CD4-positive, alpha-beta T cell (primary cell): ENCODE results near the gene KIF3C. TPM values are rescaled to one million over a fixed set of nuclear protein-coding genes. Genes with fewer than 3 reads are reported as not detected.
A peak's percentile ranks its signal among the peaks of the same experiment; 100 is the strongest.

Experiments used
- ATAC-seq: fragments of 200-7000 bp; cut with Tn5 transposase; one replicate; pipeline ENCODE4 v1.10.0; 2022; ENCODE audit warnings: mild to moderate bottlenecking; ENCODE audit not compliant: poor library complexity
- CTCF ChIA-PET: fragments of 350-600 bp; sonication (Branson Sonifier 250); formaldehyde crosslinking; loops from one replicate; lab custom pipeline; 2021; ENCODE audit warnings: antibody characterized with exemption, inconsistent platforms; lab: Charles Lee
- POLR2A ChIA-PET: fragments of 350-600 bp; sonication (Branson Sonifier 250); formaldehyde crosslinking; loops from one replicate; lab custom pipeline; 2021; ENCODE audit warnings: antibody characterized with exemption, inconsistent platforms; lab: Charles Lee
- DNase-seq, 14 experiments: peaks; one replicate each; pipeline ENCODE4 v3.0.0-alpha.2; 2013 to 2020; ENCODE audit warnings: mixed read lengths in 2 of 14
- H3K27ac ChIP-seq, 2 donors: one replicate each; pipeline versions ENCODE4 v1.5.1 to v1.7.0; 2013; ENCODE audit warnings: low read length in 2 of 2, low read depth in 1 of 2, mild to moderate bottlenecking in 1 of 2
- H3K27me3 ChIP-seq, 2 experiments: 1 replicate in 1 of 2; 2 replicates in 1 of 2; pipeline versions ENCODE4 v1.6.1 to v1.7.0; 2013; ENCODE audit warnings: low read length in 2 of 2, control low read depth in 1 of 2, mild to moderate bottlenecking in 1 of 2, moderate library complexity in 1 of 2; ENCODE audit not compliant: insufficient read depth in 2 of 2, control insufficient read depth in 1 of 2
- H3K36me3 ChIP-seq: one replicate; pipeline ENCODE4 v1.6.1; 2013; ENCODE audit warnings: low read length, control low read depth; ENCODE audit not compliant: insufficient read depth
- H3K4me1 ChIP-seq: one replicate; pipeline ENCODE4 v1.6.1; 2013; ENCODE audit warnings: low read length, control low read depth; ENCODE audit not compliant: insufficient read depth
- H3K4me3 ChIP-seq: one replicate; pipeline ENCODE4 v1.5.1; 2013; ENCODE audit warnings: mild to moderate bottlenecking, low read length, moderate library complexity
- H3K9me3 ChIP-seq, 2 experiments: 1 replicate in 1 of 2; 2 replicates in 1 of 2; pipeline versions ENCODE4 v1.6.1 to v1.7.0; 2013; ENCODE audit warnings: low read length in 2 of 2, mild to moderate bottlenecking in 2 of 2, control low read depth in 1 of 2, moderate library complexity in 1 of 2; ENCODE audit not compliant: control insufficient read depth in 1 of 2, insufficient read depth in 1 of 2
- H3K27ac Mint-ChIP-seq: one replicate; pipeline ENCODE4 v1.8.0; 2020; ENCODE audit warnings: mixed read lengths
- H3K27me3 Mint-ChIP-seq: one replicate; pipeline ENCODE4 v1.8.0; 2021; ENCODE audit warnings: mixed read lengths
- H3K36me3 Mint-ChIP-seq: one replicate; pipeline ENCODE4 v1.8.0; 2021; ENCODE audit warnings: low read depth, mixed read lengths
- H3K4me1 Mint-ChIP-seq: one replicate; pipeline ENCODE4 v1.8.0; 2021; ENCODE audit warnings: low read depth, mixed read lengths
- H3K4me3 Mint-ChIP-seq: one replicate; pipeline ENCODE4 v1.8.0; 2020; ENCODE audit warnings: mild to moderate bottlenecking, mixed read lengths
- H3K9me3 Mint-ChIP-seq: one replicate; pipeline ENCODE4 v1.8.0; 2020; ENCODE audit warnings: mixed read lengths
- CTCF ChIP-seq: fragments of 200-600 bp; IDR thresholded peaks from one replicate; pipeline ENCODE4 v1.8.0; 2022; ENCODE audit warnings: antibody characterized with exemption, mild to moderate bottlenecking
- intact Hi-C, 2 experiments: fragments of 100-400 bp; cut with DNase I in 1 of 2; cut with micrococcal nuclease in 1 of 2; formaldehyde crosslinking; loops; one replicate each; pipeline versions ENCODE4 v1.15.1 to v1.9.0; 2023 to 2025; cut with DNase I, micrococcal nuclease
- total RNA-seq, 174 experiments: library from RNA in 2 of 174; stranded (reverse) in 2 of 174; gene quantifications; one replicate each; pipeline ENCODE4 v1.2.3 and lab custom pipeline; 2021 to 2026

The KIF3C gene
- total RNA-seq, 2 experiments from 2014 or later: 1.8 to 3.4 TPM

DNA sequence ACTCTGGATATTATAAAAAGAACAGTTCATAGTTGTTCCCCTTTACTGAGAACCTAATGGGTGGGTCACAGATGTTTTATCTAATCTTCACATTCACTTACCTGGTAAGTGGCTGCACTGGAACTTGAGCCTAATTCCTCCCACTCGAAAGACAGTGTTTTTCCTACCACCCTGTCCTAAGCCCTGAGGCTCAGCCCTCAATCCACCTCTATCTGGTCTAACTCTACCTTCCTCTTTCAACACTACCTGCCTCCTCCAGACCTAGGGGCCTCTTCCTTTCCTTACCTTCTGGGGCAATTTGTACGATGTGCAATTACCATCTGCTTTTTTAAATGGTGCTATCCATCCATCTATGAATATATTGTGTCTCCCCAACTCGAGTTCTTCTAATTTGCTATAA is 9.7 kb upstream of the KIF3C start:
- Histone ChIP-seq H3K4me3 (no peak overlapping the region), H3K9me3 (no peaks in the 10 kb centered on the region), H3K27me3 (no peaks in the 10 kb centered on the region), H3K27ac (no peak overlapping the region), H3K4me1 (peaks cover 9% of the 10 kb centered on the region), H3K36me3 (no peaks in the 10 kb centered on the region)
- peak; percentile 13 for ATAC-seq
- CTCF ChIA-PET: interaction anchor here (0.6 to 1.5 kb wide), 21 partner anchors 9 to 586 kb away, joined by 3 to 16 read pairs (median 4); partner anchors contain the start of genes KIF3C and RAB10
- H3K9me3 Mint-ChIP-seq: no peaks in the 10 kb centered on the region
- peak overlapping the region; percentile 1 for H3K27ac Mint-ChIP-seq
- intact Hi-C loops: loop anchor here (1.0 to 5.0 kb wide), 8 partner anchors 40 to 585 kb away; partner anchors contain the start of genes ADGRF3 (in 1 of the 2), RAB10 (in 1 of the 2) and SELENOI (in 1 of the 2)
- H3K4me1 Mint-ChIP-seq: peaks cover 8% of the 10 kb centered on the region
- no peaks in the 10 kb centered on the region for H3K36me3 Mint-ChIP-seq
- no peak for DNase-seq
- TF ChIP-seq CTCF: no peak
- H3K4me3 Mint-ChIP-seq: no peak overlapping the region
- H3K27me3 Mint-ChIP-seq: no peaks in the 10 kb centered on the region
- POLR2A ChIA-PET: interaction anchor here (1.0 to 1.6 kb wide), 5 partner anchors 42 to 354 kb away, joined by 4 to 7 read pairs (median 4); partner anchors contain the start of genes ASXL2, RAB10 and SELENOI

- no peaks in the 10 kb centered on the region for H3K36me3 ChIP-seq
- no peak for TF ChIP-seq CTCF
- DNase-seq: no peak
- no peak overlapping the region for H3K4me3 ChIP-seq
- Mint-ChIP-seq H3K27me3 (no peaks in the 10 kb centered on the region), H3K27ac (no peak overlapping the region), H3K9me3 (no peaks in the 10 kb centered on the region), H3K4me3 (no peak overlapping the region), H3K36me3 (no peaks in the 10 kb centered on the region), H3K4me1 (peaks cover 8% of the 10 kb centered on the region)
- intact Hi-C loops: no loop called here
- no peaks in the 10 kb centered on the region for H3K27me3 ChIP-seq
- ChIA-PET CTCF (no interaction called here), POLR2A (no interaction called here)
- ATAC-seq: no peak
- H3K4me1 ChIP-seq: peaks cover 9% of the 10 kb centered on the region
- H3K27ac ChIP-seq: no peak overlapping the region
- no peaks in the 10 kb centered on the region for H3K9me3 ChIP-seq
These were observed 6.9 kb upstream of the KIF3C start for GRCh38 chr2:25989154-25989553.

DNA sequence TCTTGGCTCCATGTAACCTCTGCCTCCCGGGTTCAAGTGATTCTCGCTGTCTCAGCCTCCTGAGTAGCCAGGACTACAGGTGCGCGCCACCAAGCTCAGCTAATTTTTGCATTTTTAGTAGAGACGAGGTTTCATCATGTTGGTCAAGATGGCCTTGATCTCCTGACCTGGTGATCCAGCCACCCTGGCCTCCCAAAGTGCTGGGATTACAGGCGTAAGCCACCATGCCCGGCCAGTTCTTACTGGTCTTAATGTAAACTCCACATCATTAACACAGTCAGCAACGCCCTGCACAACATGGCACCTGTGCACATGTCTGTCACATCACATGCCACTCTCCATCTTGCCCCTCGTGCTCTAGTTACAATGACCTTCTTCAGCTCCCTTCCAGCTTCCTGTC is 5.8 kb upstream of the KIF3C start:
- ChIA-PET POLR2A (no interaction called here), CTCF (no interaction called here)
- no peak overlapping the region for H3K27ac Mint-ChIP-seq
- no peak for ATAC-seq
- no peak overlapping the region for H3K27ac ChIP-seq
- intact Hi-C loops: no loop called here
- no peaks in the 10 kb centered on the region for H3K9me3 ChIP-seq
- TF ChIP-seq CTCF: no peak
- no peak overlapping the region for H3K4me3 Mint-ChIP-seq
- no peaks in the 10 kb centered on the region for H3K27me3 Mint-ChIP-seq
- peaks cover 8% of the 10 kb centered on the region for H3K4me1 Mint-ChIP-seq
- no peaks in the 10 kb centered on the region for H3K36me3 Mint-ChIP-seq
- H3K4me1 ChIP-seq: peaks cover 11% of the 10 kb centered on the region
- no peak overlapping the region for H3K4me3 ChIP-seq
- no peaks in the 10 kb centered on the region for H3K9me3 Mint-ChIP-seq
- no peaks in the 10 kb centered on the region for H3K27me3 ChIP-seq
- DNase-seq: no peak
- H3K36me3 ChIP-seq: no peaks in the 10 kb centered on the region
